ENCODE measurements around the gene ZNF469.

ZNF469 gene

GRCh38 chr16:88415713-88416323 is 33.1 kb downstream of the ZNF469 start:
- no peaks in the 10 kb centered on the region for H3K9me3 ChIP-seq (ENCODE audit: insufficient read depth, low read length, severe bottlenecking)
- ATAC-seq (ENCODE audit: insufficient read depth, low read depth), result no peak
- H3K4me3 ChIP-seq (ENCODE audit: low read depth in 1 of 2, low read length in 2 of 2), result no peak overlapping the region
- no peak overlapping the region for H2AFZ ChIP-seq (ENCODE audit: low read depth, low read length)
- H3K4me2 ChIP-seq (ENCODE audit: insufficient read depth, low read length), result no peak overlapping the region
- H3K9ac ChIP-seq (ENCODE audit: low read depth, low read length), result no peak overlapping the region
- no peaks in the 10 kb centered on the region for H3K27me3 ChIP-seq (ENCODE audit: insufficient read depth, low read length, poor library complexity)
- TF ChIP-seq CTCF (IDR thresholded peaks at IDR 0.05; ENCODE audit: borderline replicate concordance, extremely low read depth, low read length, poor library complexity, severe bottlenecking) (no peak), EZH2 (IDR thresholded peaks at IDR 0.05; ENCODE audit: borderline replicate concordance, low read depth, low read length, severe bottlenecking) (no peak)
- no peaks in the 10 kb centered on the region for H3K36me3 ChIP-seq (ENCODE audit: insufficient read depth, low read length)
- no peak for DNase-seq
- H3K79me2 ChIP-seq (ENCODE audit: insufficient read depth, low read length), result no peaks in the 10 kb centered on the region
- no peaks in the 10 kb centered on the region for H3K4me1 ChIP-seq (ENCODE audit: insufficient read depth, low read length)
- no peaks in the 10 kb centered on the region for H4K20me1 ChIP-seq (ENCODE audit: insufficient read depth, low read length)
- no peak overlapping the region for H3K27ac ChIP-seq (ENCODE audit: low read length)

GRCh38 chr16:88416686-88417085 is 33.9 kb downstream of the ZNF469 start:
- Histone ChIP-seq H4K20me1 (ENCODE audit: insufficient read depth, low read length) (no peaks in the 10 kb centered on the region), H3K9ac (ENCODE audit: low read depth, low read length) (no peak overlapping the region), H3K4me2 (ENCODE audit: insufficient read depth, low read length) (no peak overlapping the region), H3K27ac (ENCODE audit: low read length) (no peak overlapping the region), H2AFZ (ENCODE audit: low read depth, low read length) (no peak overlapping the region), H3K9me3 (ENCODE audit: insufficient read depth, low read length, severe bottlenecking) (no peaks in the 10 kb centered on the region), H3K27me3 (ENCODE audit: insufficient read depth, low read length, poor library complexity) (no peaks in the 10 kb centered on the region), H3K79me2 (ENCODE audit: insufficient read depth, low read length) (no peaks in the 10 kb centered on the region), H3K4me3 (ENCODE audit: low read depth in 1 of 2, low read length in 2 of 2) (no peak overlapping the region), H3K36me3 (ENCODE audit: insufficient read depth, low read length) (no peaks in the 10 kb centered on the region), H3K4me1 (ENCODE audit: insufficient read depth, low read length) (no peaks in the 10 kb centered on the region)
- TF ChIP-seq CTCF (IDR thresholded peaks at IDR 0.05; ENCODE audit: borderline replicate concordance, extremely low read depth, low read length, poor library complexity, severe bottlenecking) (no peak), EZH2 (IDR thresholded peaks at IDR 0.05; ENCODE audit: borderline replicate concordance, low read depth, low read length, severe bottlenecking) (no peak)
- DNase-seq (no peak), ATAC-seq (ENCODE audit: insufficient read depth, low read depth) (no peak)

- Histone ChIP-seq H3K4me2 (ENCODE audit: insufficient read depth, low read length) (no peak overlapping the region), H3K4me3 (ENCODE audit: low read depth in 1 of 2, low read length in 2 of 2) (no peak overlapping the region), H3K9ac (ENCODE audit: low read depth, low read length) (no peak overlapping the region), H3K79me2 (ENCODE audit: insufficient read depth, low read length) (no peaks in the 10 kb centered on the region), H2AFZ (ENCODE audit: low read depth, low read length) (no peak overlapping the region), H3K4me1 (ENCODE audit: insufficient read depth, low read length) (no peaks in the 10 kb centered on the region), H3K36me3 (ENCODE audit: insufficient read depth, low read length) (no peaks in the 10 kb centered on the region), H3K27me3 (ENCODE audit: insufficient read depth, low read length, poor library complexity) (no peaks in the 10 kb centered on the region), H3K27ac (ENCODE audit: low read length) (no peak overlapping the region), H3K9me3 (ENCODE audit: insufficient read depth, low read length, severe bottlenecking) (no peaks in the 10 kb centered on the region), H4K20me1 (ENCODE audit: insufficient read depth, low read length) (no peaks in the 10 kb centered on the region)
- DNase-seq (no peak), ATAC-seq (ENCODE audit: insufficient read depth, low read depth) (no peak)
- no peak for TF ChIP-seq CTCF (IDR thresholded peaks at IDR 0.05; ENCODE audit: borderline replicate concordance, extremely low read depth, low read length, poor library complexity, severe bottlenecking)
- TF ChIP-seq EZH2 (IDR thresholded peaks at IDR 0.05; ENCODE audit: borderline replicate concordance, low read depth, low read length, severe bottlenecking), result no peak
Observed at GRCh38 chr16:88417684-88418476, 35.1 kb downstream of the ZNF469 start.
